ENCODE measurements around the gene NXPH1. TPM values are rescaled to one million over a fixed set of nuclear protein-coding genes. Genes with fewer than 3 reads are reported as not detected.

NXPH1 gene
- polyA plus RNA-seq, 1 donor (not counting 4 experiments of a cell fraction or from before 2014, with no cell fraction given), result not detected

DNA sequence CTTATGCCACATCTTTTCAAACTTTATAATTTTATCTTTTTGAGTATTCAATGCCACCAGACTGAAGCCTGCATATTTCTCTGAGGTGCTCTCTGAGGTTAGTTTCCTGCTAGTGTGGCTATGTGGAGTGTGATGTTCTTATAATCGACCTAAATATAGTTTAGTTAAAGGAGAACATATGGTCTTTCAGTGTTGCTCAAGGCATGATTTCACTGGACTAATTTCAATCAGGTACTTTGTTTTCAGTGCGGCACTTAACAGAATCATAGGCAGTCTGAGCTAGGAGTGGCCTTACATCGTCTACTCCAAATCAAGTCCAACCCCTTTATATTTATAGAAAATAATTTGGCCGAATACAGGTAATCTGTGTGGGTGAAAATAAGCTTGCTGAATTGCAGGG, 134.2 kb downstream of the NXPH1 start:
- H3K9me1 ChIP-seq (ENCODE audit: control insufficient read depth, extremely low read depth, insufficient read depth, low read length), result no peaks in the 10 kb centered on the region
- dilution Hi-C loops (cut with MboI; ENCODE audit: extremely low pct_ligation_motif_present, low sequenced_read_pairs), result no loop called here
- H3K27ac ChIP-seq (ENCODE audit: control insufficient read depth, insufficient read depth, low read length), result no peak overlapping the region
- no peaks in the 10 kb centered on the region for H3K27me3 ChIP-seq (ENCODE audit: control insufficient read depth, extremely low read depth, insufficient read depth, low read length)
- H3K4me3 ChIP-seq (ENCODE audit: control insufficient read depth in 2 of 3, extremely low read depth in 1 of 3, insufficient read depth in 2 of 3, low read depth in 1 of 3, low read length in 3 of 3), result no peak overlapping the region
- no peaks in the 10 kb centered on the region for H3K4me1 ChIP-seq (ENCODE audit: control insufficient read depth, extremely low read depth, insufficient read depth, low read length)
- no peak overlapping the region for H3K4me2 ChIP-seq (ENCODE audit: control insufficient read depth, extremely low read depth, insufficient read depth, low read depth, low read length)
- no peak overlapping the region for H2AFZ ChIP-seq (ENCODE audit: control insufficient read depth, low read length)
- no peaks in the 10 kb centered on the region for H3K79me2 ChIP-seq (ENCODE audit: control insufficient read depth, insufficient read depth, low read length)
- no peaks in the 10 kb centered on the region for H3K36me3 ChIP-seq (ENCODE audit: control insufficient read depth in 2 of 2, extremely low read depth in 1 of 2, insufficient read depth in 2 of 2, low read length in 2 of 2)
- DNase-seq (ENCODE audit: low read depth, low spot score), result no peak
- TF ChIP-seq EZH2 (IDR thresholded peaks at IDR 0.05; ENCODE audit: low read length), result no peak
- TF ChIP-seq, protein P1, sequence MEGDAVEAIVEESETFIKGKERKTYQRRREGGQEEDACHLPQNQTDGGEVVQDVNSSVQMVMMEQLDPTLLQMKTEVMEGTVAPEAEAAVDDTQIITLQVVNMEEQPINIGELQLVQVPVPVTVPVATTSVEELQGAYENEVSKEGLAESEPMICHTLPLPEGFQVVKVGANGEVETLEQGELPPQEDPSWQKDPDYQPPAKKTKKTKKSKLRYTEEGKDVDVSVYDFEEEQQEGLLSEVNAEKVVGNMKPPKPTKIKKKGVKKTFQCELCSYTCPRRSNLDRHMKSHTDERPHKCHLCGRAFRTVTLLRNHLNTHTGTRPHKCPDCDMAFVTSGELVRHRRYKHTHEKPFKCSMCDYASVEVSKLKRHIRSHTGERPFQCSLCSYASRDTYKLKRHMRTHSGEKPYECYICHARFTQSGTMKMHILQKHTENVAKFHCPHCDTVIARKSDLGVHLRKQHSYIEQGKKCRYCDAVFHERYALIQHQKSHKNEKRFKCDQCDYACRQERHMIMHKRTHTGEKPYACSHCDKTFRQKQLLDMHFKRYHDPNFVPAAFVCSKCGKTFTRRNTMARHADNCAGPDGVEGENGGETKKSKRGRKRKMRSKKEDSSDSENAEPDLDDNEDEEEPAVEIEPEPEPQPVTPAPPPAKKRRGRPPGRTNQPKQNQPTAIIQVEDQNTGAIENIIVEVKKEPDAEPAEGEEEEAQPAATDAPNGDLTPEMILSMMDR (optimal IDR thresholded peaks at IDR 0.05 in 1 of 3, IDR thresholded peaks at IDR 0.05 in 1 of 3, conservative IDR thresholded peaks at IDR 0.05 in 1 of 3; ENCODE audit: extremely low read depth in 1 of 3, insufficient read depth in 2 of 3, low read length in 3 of 3), result no peak
- no peaks in the 10 kb centered on the region for H4K20me1 ChIP-seq (ENCODE audit: control insufficient read depth, extremely low read depth, insufficient read depth, low read length)
- H3K9me3 ChIP-seq (ENCODE audit: control insufficient read depth, low read depth, low read length), result no peaks in the 10 kb centered on the region
- H3K9ac ChIP-seq (ENCODE audit: control insufficient read depth, extremely low read depth, insufficient read depth, low read length), result no peak overlapping the region
- FAIRE-seq, result no peak

DNA sequence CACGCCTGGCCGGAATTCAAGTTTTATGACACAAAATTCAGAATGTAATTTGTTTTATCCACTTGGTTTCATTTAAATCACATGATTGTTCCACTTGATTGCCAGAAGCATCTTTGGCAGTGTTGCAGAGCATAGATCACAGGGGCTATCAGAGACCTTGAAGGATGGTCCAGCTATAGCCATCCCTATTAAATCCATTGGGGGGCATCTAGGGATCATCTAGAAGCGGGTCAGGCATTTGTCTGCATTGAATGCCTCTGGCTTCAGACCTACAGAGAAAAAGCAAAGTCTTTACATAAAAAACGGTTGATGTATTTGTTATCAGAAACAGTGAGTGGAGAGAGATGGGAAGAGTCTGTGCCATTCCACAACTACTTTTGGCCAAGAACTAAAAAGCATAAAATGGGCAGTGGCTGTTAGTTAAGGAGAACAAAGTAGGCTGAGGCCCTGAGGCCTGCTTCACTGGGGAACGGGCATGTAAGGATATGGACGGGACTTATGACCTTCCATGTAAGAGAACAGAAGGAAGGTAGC, 146.3 kb downstream of the NXPH1 start:
- FAIRE-seq (no peak), DNase-seq (ENCODE audit: low read depth, low spot score) (no peak)
- Histone ChIP-seq H3K4me2 (ENCODE audit: control insufficient read depth, extremely low read depth, insufficient read depth, low read depth, low read length) (no peak overlapping the region), H3K79me2 (ENCODE audit: control insufficient read depth, insufficient read depth, low read length) (no peaks in the 10 kb centered on the region), H3K9ac (ENCODE audit: control insufficient read depth, extremely low read depth, insufficient read depth, low read length) (no peak overlapping the region), H3K27me3 (ENCODE audit: control insufficient read depth, extremely low read depth, insufficient read depth, low read length) (no peaks in the 10 kb centered on the region), H3K4me3 (ENCODE audit: control insufficient read depth in 2 of 3, extremely low read depth in 1 of 3, insufficient read depth in 2 of 3, low read depth in 1 of 3, low read length in 3 of 3) (no peak overlapping the region), H4K20me1 (ENCODE audit: control insufficient read depth, extremely low read depth, insufficient read depth, low read length) (no peaks in the 10 kb centered on the region), H3K9me1 (ENCODE audit: control insufficient read depth, extremely low read depth, insufficient read depth, low read length) (no peaks in the 10 kb centered on the region), H3K9me3 (ENCODE audit: control insufficient read depth, low read depth, low read length) (no peaks in the 10 kb centered on the region), H3K36me3 (ENCODE audit: control insufficient read depth in 2 of 2, extremely low read depth in 1 of 2, insufficient read depth in 2 of 2, low read length in 2 of 2) (no peaks in the 10 kb centered on the region), H2AFZ (ENCODE audit: control insufficient read depth, low read length) (no peak overlapping the region), H3K27ac (ENCODE audit: control insufficient read depth, insufficient read depth, low read length) (no peak overlapping the region), H3K4me1 (ENCODE audit: control insufficient read depth, extremely low read depth, insufficient read depth, low read length) (no peaks in the 10 kb centered on the region)
- dilution Hi-C loops (cut with MboI; ENCODE audit: extremely low pct_ligation_motif_present, low sequenced_read_pairs), result no loop called here
- TF ChIP-seq, protein P1 (optimal IDR thresholded peaks at IDR 0.05 in 1 of 3, IDR thresholded peaks at IDR 0.05 in 1 of 3, conservative IDR thresholded peaks at IDR 0.05 in 1 of 3; ENCODE audit: extremely low read depth in 1 of 3, insufficient read depth in 2 of 3, low read length in 3 of 3), result no peak

All from keratinocyte (primary cell).